HepG2 (cell line): ENCODE data around the gene TFEB. TPM values are rescaled to one million over a fixed set of nuclear protein-coding genes. Genes with fewer than 3 reads are reported as not detected.

ENCODE experiments used
- ATAC-seq: fragments of 200-7000 bp; cut with Tn5 transposase; 3 replicates; pipeline ENCODE4 v1.9.1; 2020; ENCODE audit warnings: mild to moderate bottlenecking, moderate library complexity
- BruUV-seq: library from RNA; stranded (reverse); fragments of 400-500 nt; replicated peaks from 2 replicates; lab custom pipeline; 2021; lab: Mats Ljungman, UMichigan
- CTCF ChIA-PET: fragments of 300-600 bp; formaldehyde crosslinking; extraction: SDS; loops from one replicate; lab custom pipeline; 2021; ENCODE audit warnings: low total read pairs, inconsistent platforms, low intra/inter-chr PET ratio; lab: Yijun Ruan, JAX
- POLR2A ChIA-PET: fragments of 350-600 bp; sonication (Branson Sonifier 250); formaldehyde crosslinking; loops from one replicate; lab custom pipeline; 2020; ENCODE audit warnings: antibody characterized with exemption, inconsistent platforms; lab: Yijun Ruan, JAX
- DNase-seq: peaks from one replicate; pipeline ENCODE4 v3.0.0-alpha.2; 2015; ENCODE audit warnings: low spot score
- FAIRE-seq: peaks from 3 replicates; lab custom pipeline; 2011; peaks lifted over from hg19 to GRCh38; lab: Jason Lieb, UNC
- H2AFZ ChIP-seq: one replicate; pipeline ENCODE4 v1.6.1; 2011; ENCODE audit warnings: low read length, inconsistent platforms
- H3K27ac ChIP-seq: fragments of 300-600 bp; 3 replicates; pipeline ENCODE4 v1.8.0; 2011; ENCODE audit warnings: mixed run types, mild to moderate bottlenecking, mixed read lengths, low read length, inconsistent platforms; ENCODE audit not compliant: insufficient read depth; ENCODE audit errors: extremely low read length
- H3K27me3 ChIP-seq, 2 experiments: fragments of 200-600 bp in 1 of 2; 2 replicates in 1 of 2; 3 replicates in 1 of 2; pipeline versions ENCODE4 v1.6.0 to v1.8.0; 2011; ENCODE audit warnings: low read length in 2 of 2, mild to moderate bottlenecking in 2 of 2, moderate library complexity in 2 of 2, inconsistent platforms in 1 of 2; ENCODE audit not compliant: insufficient read depth in 2 of 2, control insufficient read depth in 1 of 2
- H3K36me3 ChIP-seq, 2 experiments: fragments of 200-600 bp in 1 of 2; replicated peaks in 1 of 2; 2 replicates in 1 of 2; 3 replicates in 1 of 2; pipeline versions ENCODE4 v1.5.1 to v1.8.0; 2011; ENCODE audit warnings: low read length in 2 of 2, inconsistent platforms in 1 of 2; ENCODE audit not compliant: insufficient read depth in 2 of 2, control insufficient read depth in 1 of 2
- H3K4me1 ChIP-seq: 2 replicates; pipeline ENCODE4 v1.5.1; 2012; ENCODE audit warnings: low read length, inconsistent platforms; ENCODE audit not compliant: insufficient read depth
- H3K4me2 ChIP-seq: 2 replicates; pipeline ENCODE4 v1.6.0; 2011; ENCODE audit warnings: low read depth, low read length, inconsistent platforms
- H3K4me3 ChIP-seq, 3 experiments: fragments of 200-600 bp in 1 of 3; sonication (generic), shearing (Covaris generic) in 1 of 3; replicated peaks in 1 of 3; 2 replicates each; pipeline ENCODE4 v1.5.1; 2011 to 2016; ENCODE audit warnings: low read length in 3 of 3, inconsistent platforms in 2 of 3, low read depth in 2 of 3, mild to moderate bottlenecking in 2 of 3, control low read depth in 1 of 3, mixed read lengths in 1 of 3; ENCODE audit not compliant: insufficient read depth in 1 of 3
- H3K79me2 ChIP-seq: one replicate; pipeline ENCODE4 v1.6.1; 2011; ENCODE audit warnings: low read length, inconsistent platforms; ENCODE audit not compliant: insufficient read depth
- H3K9ac ChIP-seq: 2 replicates; pipeline ENCODE4 v1.6.0; 2011; ENCODE audit warnings: mild to moderate bottlenecking, low read depth, low read length, inconsistent platforms; ENCODE audit not compliant: insufficient read depth
- H3K9me3 ChIP-seq: 2 replicates; pipeline ENCODE4 v1.5.1; 2012; ENCODE audit warnings: mild to moderate bottlenecking, low read length
- H4K20me1 ChIP-seq: 2 replicates; pipeline ENCODE4 v1.6.0; 2011; ENCODE audit warnings: inconsistent platforms, mild to moderate bottlenecking, low read length, moderate library complexity; ENCODE audit not compliant: insufficient read depth
- ZNF709 ChIP-seq: sonication (generic); formaldehyde crosslinking; IDR thresholded peaks from 2 replicates; pipeline ENCODE4 v1.5.0; 2020; ENCODE audit warnings: mild to moderate bottlenecking, missing genetic modification reagents
- WGBS: methylation state at CpG from one replicate; pipeline ENCODE4 v1.1.6; 2017; ENCODE audit warnings: low lambda C conversion rate; 5-methylcytosine and 5-hydroxymethylcytosine counted together
- in situ Hi-C: cut with HindIII; loops from 2 replicates; pipeline ENCODE4 v1.10.0; 2017; ENCODE audit warnings: low pct_unique_long_range_greater_than_20kb; ENCODE audit not compliant: extremely low pct_ligation_motif_present
- intact Hi-C: fragments of 100-400 bp; cut with micrococcal nuclease; formaldehyde crosslinking; loops from one replicate; pipeline ENCODE4 v1.10.0; 2022; ENCODE audit not compliant: unreplicated experiment
- polyA plus RNA-seq, 8 experiments: library from polyadenylated mRNA; depleted of rRNA in 3 of 8; stranded (reverse) in 7 of 8; unstranded in 1 of 8; fragments of >200 nt; fragmentation: Illumina TruSeq in 4 of 8; extraction: Trizol in 4 of 8; gene quantifications; 2 replicates each; pipeline versions ENCODE4 v1.2.1 to v1.2.3, GENCODE V29; 2011 to 2016; ENCODE audit warnings: low read depth in 4 of 8, missing spikeins in 1 of 8, mixed read lengths in 1 of 8; ENCODE audit not compliant: insufficient read depth in 1 of 8
- total RNA-seq, 5 experiments: library from RNA; depleted of rRNA; stranded (reverse); fragments of >200 nt; fragmentation: Illumina TruSeq; extraction: Trizol; gene quantifications; 2 replicates each; pipeline ENCODE4 v1.2.3, GENCODE V29; 2016; ENCODE audit warnings: low read depth in 1 of 5
- TF ChIP-seq, protein P1 (sequence below): sonication (generic); formaldehyde crosslinking; IDR thresholded peaks from 2 replicates; pipeline ENCODE4 v1.4.0; 2020; ENCODE audit warnings: missing genetic modification reagents

The TFEB gene
- total and polyA plus RNA-seq, 2 of the 13 experiments (the other 11 are each of a cell fraction or from before 2014, with no cell fraction given), result 13.3 to 18.7 TPM

DNA sequence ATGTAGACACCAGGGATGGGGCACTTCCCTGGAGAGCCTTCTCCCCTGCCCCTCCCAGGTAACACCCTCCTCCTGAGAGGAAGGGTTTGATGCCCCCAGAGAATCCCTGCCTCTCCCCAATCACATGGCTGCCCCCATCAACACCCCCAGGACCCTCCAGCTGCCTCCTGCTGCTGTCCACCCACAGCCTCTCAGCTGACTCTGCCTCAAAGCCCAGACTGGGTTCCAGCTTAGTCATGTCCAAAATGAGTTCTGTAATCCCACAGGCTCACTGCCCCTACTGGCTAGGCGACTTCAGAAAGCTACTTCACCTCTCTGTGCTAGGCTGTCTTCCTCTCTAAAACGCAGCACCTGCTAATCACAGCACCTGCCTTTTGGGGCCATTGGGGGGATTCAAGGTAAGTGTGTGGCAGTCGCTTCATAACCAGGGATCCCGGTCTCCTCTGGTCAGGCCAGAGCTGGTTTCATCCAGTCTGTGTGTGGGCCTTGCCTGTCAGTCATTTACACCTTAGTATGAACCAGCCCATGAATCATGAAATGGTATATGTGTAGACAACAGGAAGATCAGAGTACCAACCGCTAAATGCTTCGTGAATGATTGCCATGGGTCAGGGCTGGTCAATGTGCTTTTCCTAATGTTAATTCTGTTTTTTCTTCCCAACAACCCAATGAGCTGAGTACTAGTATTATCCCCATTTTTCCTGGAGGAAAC lies 40.4 kb downstream of the TFEB start:
- Histone ChIP-seq H3K4me2 (no peak overlapping the region), H4K20me1 (no peaks in the 10 kb centered on the region), H3K4me3 (no peak overlapping the region), H3K4me1 (peaks cover 11% of the 10 kb centered on the region; the same call in 1 of the 2 replicates), H3K9me3 (no peaks in the 10 kb centered on the region), H2AFZ (no peak overlapping the region), H3K79me2 (no peaks in the 10 kb centered on the region), H3K27me3 (no peaks in the 10 kb centered on the region), H3K27ac (no peak overlapping the region), H3K9ac (no peak overlapping the region), H3K36me3 (peaks cover 0 to 8% of the 10 kb centered on the region in 2 experiments; a peak in 2 of 5 replicates)
- no peak for FAIRE-seq
- CTCF ChIA-PET, result no interaction called here
- in situ Hi-C loops (no loop called here), intact Hi-C loops (no loop called here)
- 75% methylated on average over 6 of the region's 6 CpGs for WGBS
- ATAC-seq, result peak; percentile 41
- POLR2A ChIA-PET, result no interaction called here
- no peak for TF ChIP-seq ZNF709 (CRISPR knock-in tag)
- TF ChIP-seq, protein P1, sequence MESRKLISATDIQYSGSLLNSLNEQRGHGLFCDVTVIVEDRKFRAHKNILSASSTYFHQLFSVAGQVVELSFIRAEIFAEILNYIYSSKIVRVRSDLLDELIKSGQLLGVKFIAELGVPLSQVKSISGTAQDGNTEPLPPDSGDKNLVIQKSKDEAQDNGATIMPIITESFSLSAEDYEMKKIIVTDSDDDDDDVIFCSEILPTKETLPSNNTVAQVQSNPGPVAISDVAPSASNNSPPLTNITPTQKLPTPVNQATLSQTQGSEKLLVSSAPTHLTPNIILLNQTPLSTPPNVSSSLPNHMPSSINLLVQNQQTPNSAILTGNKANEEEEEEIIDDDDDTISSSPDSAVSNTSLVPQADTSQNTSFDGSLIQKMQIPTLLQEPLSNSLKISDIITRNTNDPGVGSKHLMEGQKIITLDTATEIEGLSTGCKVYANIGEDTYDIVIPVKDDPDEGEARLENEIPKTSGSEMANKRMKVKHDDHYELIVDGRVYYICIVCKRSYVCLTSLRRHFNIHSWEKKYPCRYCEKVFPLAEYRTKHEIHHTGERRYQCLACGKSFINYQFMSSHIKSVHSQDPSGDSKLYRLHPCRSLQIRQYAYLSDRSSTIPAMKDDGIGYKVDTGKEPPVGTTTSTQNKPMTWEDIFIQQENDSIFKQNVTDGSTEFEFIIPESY (CRISPR knock-in tag), result peak; percentile 73; the same call in 1 of the 2 replicates
- no peak for DNase-seq
- no TSS peak for BruUV-seq
